ACHN (cell line): Measurements from ENCODE around the gene BPIFA1.

Experiments
- DNase-seq: peaks from one replicate; pipeline ENCODE4 v3.0.0-alpha.2; 2015
- in situ Hi-C: cut with HindIII; loops from 2 replicates; pipeline ENCODE4 v1.10.0; 2017; ENCODE audit warnings: low sequenced_read_pairs, low pct_ligation_motif_present, low pct_unique_long_range_greater_than_20kb

BPIFA1 gene

DNA sequence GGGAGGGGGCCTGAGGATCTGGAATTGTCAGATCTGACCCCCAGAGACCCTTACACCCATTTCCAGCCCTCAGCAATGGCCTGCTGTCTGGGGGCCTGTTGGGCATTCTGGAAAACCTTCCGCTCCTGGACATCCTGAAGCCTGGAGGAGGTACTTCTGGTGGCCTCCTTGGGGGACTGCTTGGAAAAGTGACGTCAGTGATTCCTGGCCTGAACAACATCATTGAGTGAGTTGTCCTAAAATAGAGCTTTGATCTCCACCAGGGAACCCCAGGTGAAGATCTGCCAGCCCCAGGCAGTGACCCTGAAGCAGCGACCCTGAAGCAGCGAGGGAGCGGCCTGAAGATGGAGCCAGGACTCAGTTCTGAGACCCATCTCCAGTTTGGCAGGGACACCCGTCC lies 2.2 kb downstream of the BPIFA1 start:
- DNase-seq = no peak
- in situ Hi-C loops = no loop called here

DNA sequence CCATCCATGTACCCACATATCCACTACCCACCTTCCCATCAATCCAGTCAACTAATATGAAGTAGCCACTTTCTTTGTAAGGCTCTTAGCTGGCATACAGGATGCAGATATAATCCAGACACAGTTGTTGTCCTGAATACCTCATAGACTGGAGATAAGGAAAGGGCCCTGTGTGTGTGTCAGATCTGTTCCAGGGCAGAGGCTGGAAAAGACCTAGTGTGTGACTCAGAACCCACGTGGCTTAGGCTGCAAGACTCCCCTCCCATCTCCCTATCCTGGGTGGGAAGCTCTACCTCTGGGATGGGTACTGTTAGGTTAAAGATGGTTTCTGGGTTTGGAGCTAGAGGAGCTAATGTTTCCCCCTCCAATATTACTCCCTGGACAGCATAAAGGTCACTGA lies 3.6 kb downstream of the BPIFA1 start:
- in situ Hi-C loops = no loop called here

DNA sequence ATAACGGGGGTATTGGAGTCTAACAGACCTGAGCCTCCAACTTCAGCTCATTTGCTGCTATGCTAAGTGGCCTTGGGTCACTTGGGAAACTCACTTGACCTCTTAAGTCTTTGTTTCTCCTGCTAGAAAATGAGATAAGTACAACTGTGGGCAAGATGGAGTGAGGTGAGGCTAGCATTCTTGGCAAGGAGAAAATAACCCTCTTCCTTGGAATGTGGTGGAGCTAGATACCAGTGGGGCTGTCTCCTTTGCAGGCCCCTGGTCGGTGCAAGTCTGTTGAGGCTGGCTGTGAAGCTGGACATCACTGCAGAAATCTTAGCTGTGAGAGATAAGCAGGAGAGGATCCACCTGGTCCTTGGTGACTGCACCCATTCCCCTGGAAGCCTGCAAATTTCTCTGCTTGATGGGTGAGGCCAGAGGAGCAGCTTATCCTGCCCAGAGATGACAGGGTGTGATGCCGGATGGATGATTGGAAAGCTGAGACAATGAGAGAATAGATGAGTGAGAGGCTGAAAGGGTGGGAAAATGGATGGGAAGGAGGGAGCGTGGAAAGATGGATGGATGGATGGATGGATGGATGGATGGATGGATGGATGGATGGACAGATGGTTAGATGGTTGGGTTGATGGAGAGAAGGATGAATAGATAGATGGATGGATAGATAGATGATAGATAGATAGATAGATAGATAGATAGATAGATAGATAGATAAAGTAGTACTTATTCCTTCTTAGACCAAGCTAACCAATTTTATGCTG lies 4.4 kb downstream of the BPIFA1 start:
- in situ Hi-C loops = no loop called here
- DNase-seq = no peak

More for the DNA sequence above, 3.6 kb downstream of the BPIFA1 start:
- DNase-seq = no peak

DNA sequence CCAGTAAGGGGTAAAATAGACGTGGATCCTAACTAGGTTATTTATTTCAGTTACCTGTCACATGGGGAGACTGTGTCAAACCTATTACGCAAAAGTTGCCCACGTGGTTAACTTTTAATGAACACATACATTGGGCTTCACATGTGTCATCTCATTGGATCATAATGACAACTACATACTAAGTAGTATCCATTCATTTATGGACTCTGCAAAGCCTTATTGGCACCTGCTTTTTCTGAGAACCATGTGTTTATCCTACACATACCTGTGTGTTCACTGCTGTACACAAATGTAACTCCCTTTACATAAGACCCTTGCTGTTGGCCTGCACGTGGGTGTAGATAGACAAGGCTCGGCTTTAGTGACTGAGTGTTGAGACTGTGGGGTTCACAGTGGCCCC lies 5.1 kb downstream of the BPIFA1 start:
- no peak for DNase-seq
- in situ Hi-C loops = no loop called here

DNA sequence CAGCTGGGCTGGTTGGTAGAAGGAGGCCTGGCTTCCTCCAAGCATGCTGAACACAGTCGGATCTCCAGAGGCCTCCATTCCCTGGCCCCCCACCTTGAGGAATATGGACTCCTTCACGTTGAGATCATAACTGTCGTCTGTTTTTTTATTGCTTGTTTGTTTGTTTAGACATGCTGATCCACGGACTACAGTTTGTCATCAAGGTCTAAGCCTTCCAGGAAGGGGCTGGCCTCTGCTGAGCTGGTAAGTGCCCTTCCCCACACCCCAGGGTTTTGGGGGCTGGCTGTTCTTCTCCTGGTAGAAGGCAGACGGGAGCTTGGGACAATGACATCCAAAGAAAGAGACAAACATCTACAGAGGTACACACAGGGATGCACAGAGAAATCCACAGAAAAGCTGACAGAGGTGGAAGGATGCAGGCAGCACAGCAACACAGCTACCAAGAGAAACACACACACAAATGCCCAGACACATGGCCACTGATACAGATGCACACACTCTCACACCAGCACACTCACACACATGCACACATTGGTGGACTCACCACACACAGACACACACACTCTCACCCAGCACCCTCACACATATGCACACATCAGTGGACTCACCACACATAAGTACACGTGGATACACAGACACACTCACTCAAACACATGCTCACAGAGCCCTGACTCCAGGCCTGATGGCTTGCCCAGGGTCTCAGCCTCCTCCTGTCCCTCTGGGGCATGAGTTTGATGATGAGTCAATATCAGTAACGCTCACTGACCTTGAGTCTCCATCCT lies 6.7 kb downstream of the BPIFA1 start:
- in situ Hi-C loops = no loop called here
- no peak for DNase-seq

DNA sequence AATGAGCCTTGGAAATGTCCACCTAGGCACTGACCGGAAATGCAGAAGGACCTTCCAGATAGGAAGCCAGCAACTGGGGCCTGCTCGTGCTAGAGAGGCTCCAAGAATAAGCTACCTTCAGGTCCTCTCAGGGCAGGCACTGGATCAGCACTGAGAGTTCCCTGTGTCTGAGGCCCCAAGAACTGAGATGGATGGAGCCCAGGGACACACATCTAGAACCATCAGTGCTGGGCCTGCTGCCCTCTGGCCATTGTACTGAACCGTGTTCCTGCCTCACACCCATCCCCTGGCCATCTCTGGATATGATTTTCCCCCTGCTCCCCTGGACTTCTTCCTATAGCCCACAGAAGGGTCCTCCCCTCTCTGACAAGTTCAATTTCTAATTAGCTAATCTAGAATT lies 10.3 kb downstream of the BPIFA1 start:
- in situ Hi-C loops = no loop called here

DNA sequence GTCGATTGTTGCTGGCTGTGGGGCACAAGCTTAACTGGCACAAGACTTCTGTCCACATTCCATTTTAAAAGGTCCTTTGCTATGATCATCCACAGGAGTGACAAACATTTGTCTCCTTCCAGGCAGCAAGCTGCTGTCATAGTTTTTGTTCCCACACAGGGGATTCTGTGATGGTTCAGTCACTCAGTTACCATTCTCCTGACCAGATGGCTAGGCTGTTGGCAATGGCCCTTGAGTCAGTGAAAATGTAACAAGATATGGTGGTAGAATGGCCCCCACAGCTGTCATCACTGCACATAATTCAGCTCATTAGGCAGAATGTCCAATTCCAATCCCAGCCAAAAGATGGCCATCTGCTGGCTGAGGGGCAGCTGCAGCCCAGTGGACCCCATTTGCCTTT lies 13.7 kb downstream of the BPIFA1 start:
- DNase-seq = no peak
- in situ Hi-C loops = no loop called here

More for the DNA sequence above, 10.3 kb downstream of the BPIFA1 start:
- DNase-seq = no peak

DNA sequence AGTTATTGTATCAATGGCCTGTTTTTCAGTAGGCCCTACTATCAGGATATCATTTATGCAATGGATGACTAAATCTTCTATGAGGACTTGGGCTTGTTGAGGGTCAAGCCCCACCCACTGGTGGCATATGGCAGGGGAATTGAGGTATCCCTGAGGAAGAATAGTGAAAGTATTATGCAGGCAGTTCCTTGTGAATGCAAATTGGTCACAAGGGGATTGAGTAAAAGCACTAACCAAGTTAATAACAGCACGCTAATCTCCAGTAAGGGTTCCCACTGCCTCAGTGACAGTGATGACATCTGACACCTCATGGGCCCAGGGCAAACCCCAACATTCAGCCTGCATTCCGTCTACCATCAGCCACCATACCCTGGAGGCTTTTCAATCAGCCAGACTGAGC lies 14.9 kb downstream of the BPIFA1 start:
- in situ Hi-C loops = no loop called here
- no peak for DNase-seq

DNA sequence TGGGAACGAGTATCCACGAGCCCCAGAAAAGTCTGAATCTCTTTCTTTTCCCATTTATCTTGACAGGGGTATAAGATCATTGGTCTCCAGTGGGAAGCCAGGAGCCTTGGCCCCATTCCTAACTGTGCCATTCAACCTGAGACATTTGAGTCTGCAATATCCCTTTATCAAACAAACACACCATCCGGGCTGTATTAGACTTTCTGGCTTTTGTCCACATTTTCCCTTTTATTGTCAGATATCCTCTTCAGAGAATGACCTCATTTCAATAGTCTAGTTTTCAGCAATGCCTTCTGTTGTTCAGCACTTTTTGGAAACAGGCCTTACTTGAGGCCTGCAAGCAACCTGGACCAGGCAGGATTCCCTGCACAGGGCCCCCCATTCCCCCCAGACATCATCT lies 15.7 kb downstream of the BPIFA1 start:
- no peak for DNase-seq
- in situ Hi-C loops = no loop called here

DNA sequence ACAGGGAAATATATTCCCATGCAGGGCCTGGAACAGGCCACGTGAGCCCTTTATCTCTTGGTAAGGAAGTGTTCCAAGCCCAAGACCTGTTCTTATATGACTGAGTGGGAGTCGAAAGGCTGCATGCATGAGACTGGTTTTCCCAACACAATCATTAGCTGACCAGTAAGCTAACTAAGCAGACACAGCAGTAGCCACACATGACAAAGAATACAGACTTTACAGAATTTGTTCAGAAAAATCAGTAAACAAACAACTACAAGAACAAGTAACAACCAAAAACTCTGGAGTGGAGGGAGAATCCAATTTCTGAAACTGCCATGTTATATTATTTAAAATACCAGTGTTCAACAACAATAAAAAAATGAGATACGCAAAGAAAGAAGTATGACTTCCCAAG lies 16.7 kb downstream of the BPIFA1 start:
- in situ Hi-C loops = no loop called here
- no peak for DNase-seq

DNA sequence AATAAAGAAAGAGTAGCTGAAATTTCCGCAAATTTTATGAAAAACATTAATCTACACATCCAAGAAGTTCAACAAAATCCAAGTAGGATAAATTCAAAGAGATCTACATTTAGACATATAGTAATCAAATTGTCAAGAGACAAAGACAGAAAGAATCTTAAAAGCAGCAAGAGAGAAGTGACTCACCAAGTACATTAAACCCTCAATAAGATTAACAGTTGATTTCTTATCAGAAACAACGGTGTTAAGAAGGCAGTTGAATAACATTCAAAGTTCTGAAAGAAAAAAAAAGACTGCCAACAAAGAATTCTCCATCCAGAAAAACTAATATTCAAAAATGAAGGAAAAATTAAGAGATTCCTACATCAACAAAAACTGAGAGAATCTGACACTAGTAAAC lies 19.2 kb downstream of the BPIFA1 start:
- in situ Hi-C loops = no loop called here
- DNase-seq = no peak

DNA sequence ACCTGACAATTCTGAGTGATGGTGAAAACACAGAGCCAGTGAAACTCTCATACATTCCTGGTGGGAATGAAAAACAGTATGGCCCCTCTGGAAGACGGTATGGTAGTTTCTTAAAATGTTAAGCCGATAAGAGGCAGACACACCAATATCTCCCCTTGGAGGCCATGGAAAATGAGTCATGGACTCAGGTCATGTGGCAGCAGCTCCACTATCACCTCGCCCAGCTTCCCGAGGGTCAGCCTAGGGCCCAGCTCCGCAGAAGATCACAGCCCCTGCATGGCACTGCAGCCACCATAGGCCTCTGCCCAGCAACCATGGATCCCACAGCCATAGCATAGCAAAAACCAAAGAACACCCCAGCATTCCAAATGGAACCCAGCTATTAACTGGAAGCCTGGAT lies 21.4 kb downstream of the BPIFA1 start:
- DNase-seq = no peak
- in situ Hi-C loops = no loop called here

DNA sequence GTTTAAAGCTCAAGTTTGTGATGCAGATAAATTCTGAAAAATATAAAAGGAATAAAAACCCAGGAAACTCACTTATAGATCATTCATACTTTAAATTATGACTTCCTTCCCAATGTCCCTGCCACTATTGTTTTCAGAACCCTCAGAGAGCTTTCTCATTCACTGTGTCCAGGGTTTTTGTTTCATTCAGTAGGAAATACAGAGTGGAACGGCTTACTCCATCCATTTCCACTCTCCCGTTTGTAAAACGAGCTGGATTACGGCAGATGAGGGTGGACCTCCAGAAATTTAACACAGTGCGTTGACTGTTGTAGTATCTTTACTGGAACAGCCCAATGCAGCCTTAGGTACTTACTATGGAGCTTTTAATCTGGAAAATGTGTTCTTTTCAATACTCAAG lies 23.6 kb downstream of the BPIFA1 start:
- in situ Hi-C loops = no loop called here
- no peak for DNase-seq

DNA sequence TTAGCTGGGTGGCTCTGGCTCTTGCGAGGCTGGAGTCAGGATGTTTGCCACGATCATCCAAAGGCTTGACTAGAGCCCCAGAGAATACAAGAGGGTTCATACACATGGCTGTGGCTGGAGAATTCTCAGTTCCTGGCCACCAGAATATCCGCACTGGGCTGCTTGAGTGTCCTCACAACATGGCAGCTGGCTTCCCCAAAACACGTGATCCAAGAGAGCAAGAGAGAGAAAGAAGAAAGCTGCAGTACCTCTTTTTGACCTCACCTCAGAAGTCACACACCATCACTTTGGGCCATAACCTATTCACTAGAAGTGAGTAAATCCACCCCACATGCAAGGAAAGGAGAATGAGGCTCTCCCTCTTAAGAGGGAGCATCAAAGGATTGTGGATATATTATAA lies 25.7 kb downstream of the BPIFA1 start:
- in situ Hi-C loops = no loop called here
- DNase-seq = no peak

DNA sequence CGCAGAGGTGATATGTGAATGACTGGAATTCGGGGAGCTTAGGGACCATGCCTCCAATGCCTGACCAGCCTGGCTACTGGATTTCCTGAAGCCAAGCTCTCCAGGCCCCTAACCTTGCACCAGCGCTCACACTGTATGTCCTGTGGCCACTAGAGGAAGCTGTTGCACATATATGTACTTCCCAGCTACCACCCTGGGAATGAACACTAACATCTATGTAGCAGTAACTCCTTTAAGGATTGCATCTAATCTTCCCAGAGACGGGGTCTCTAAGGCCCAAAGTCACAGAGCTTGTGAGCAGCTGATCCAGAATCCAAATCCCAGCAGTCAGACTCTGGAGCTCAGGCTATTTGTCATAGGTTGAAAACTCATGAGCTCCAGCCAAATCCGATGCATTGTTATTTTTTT lies 26.9 kb downstream of the BPIFA1 start:
- in situ Hi-C loops = no loop called here
- DNase-seq = peak; percentile 63

DNA sequence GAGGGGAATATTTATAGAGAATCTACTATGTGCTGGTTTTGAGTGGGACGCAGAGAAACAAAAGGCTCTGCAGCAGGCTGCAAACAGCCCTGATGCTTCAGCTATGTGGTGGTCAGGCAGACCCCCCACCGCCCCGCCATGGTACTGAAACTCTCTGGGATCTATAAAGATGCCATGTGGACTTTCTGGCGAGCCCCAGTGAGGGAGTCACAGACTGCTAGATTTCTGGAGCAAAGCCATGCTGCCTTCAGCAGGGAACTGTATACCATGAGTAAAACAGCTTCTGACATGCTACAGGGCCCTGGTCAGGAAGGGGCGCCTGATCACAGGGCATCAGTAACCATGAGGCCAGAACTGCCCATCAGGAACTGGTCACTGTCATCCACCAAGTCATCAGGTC lies 28.0 kb downstream of the BPIFA1 start:
- in situ Hi-C loops = no loop called here
- no peak for DNase-seq

DNA sequence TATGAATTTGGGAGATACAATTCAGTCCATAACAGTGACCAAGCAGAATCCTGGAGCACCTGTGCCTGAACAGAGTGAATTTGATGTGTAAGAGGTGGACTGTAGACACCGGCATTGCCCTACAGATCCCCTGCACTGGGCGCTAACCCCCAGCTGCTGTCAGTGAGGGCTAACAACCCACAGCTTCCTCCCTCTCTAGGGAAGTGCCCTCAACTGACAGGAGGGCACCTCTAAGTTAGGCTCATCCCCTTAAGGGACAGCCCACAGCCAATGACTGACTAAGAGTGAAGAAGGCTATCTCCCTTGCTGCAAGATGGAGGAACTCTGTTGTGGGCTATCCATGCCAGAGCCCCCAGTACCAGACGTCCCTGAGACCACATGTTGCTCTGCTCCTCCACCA lies 31.9 kb downstream of the BPIFA1 start:
- in situ Hi-C loops = no loop called here
- no peak for DNase-seq

DNA sequence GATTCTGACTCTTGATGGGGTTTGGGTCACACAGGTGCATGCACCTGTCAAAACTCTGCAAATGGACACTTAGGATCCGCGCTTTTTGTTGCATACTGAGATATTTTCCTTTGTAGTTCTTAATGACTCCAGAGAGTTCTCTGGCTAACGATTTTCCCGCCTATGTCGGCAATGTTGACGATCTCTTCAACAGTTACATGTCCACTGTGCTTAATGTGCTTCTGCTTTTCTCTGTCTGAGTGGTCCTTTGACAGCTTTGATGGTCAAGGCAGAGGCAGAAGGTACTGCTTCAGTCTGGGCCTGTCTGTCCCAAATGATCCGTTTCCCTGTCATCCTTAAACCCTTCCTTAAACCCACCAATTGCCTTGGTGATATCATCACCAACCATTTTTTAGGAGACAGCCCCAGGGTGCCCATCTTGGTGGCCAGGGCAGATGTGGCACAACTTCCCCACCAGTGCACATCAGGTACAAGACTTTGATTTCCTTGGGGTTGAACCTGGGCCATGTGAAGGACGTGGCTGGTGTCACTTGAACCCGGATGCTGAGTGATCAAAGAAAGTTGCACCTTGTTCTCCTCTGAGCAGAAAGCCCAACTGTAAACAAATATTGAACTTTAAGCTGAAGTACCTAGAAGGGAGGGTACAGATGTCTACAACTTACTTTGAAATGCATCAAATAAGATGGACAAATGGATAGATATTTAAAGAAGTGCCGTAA lies 36.5 kb downstream of the BPIFA1 start:
- no peak for DNase-seq
- in situ Hi-C loops = no loop called here

DNA sequence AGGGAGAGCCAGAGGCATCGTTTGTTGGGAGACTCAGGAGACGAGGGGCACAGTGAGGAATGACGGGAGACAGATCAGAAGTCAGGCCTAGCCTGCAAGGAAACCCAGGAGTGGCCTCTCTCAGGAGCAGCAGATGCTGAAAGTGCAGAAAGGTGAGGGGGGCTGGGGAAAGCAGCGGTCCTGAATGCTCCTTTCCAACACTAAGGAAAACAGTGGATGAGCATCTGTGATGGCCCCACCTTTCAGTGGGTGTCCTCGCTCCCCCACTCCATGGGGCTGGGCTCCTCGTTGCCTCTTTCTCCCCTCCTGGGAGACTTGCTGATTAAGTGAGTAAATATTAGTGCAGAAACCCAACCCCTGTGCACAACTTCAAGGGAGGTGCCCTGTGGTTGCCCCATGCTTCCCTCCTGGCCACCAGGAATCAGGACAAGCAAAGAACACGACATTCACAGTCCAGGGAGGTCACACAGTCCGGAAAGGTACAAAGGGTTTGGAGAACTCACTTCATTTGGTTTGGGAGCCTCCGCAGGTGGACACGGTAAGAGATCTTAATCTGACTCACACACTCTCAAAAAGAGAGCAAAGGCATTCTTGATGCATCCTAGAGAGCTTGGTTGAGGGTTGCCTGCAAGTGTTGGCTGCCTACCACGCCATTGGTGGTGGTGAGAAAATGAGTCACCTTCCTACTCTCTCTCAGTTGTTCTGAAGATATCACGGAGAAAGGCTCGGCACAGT lies 37.5 kb downstream of the BPIFA1 start:
- in situ Hi-C loops = no loop called here
- DNase-seq = peak; percentile 22
